Measurements from ENCODE around the gene CLECL1. TPM values are rescaled to one million over a fixed set of nuclear protein-coding genes. Genes with fewer than 3 reads are reported as not detected.

The CLECL1 gene
- total and polyA plus RNA-seq, 2 donors (not counting 3 experiments of a cell fraction or from before 2014, with no cell fraction given) = not detected

GRCh38 chr12:9711664-9712063, 21.2 kb downstream of the CLECL1 start:
- FAIRE-seq (no peak), DNase-seq (ENCODE audit: low read depth, low spot score) (no peak)
- no peak overlapping the region for H3K9ac ChIP-seq (replicated peaks; ENCODE audit: extremely low read depth, insufficient read depth, low read length)
- no peak overlapping the region for H3K4me3 ChIP-seq (replicated peaks in 1 of 3; ENCODE audit: insufficient read depth in 1 of 3, low read depth in 1 of 3, low read length in 3 of 3)
- TF ChIP-seq FOS (IDR thresholded peaks at IDR 0.05; ENCODE audit: borderline replicate concordance, insufficient read depth, low read length) (no peak), POLR2A (IDR thresholded peaks at IDR 0.05; ENCODE audit: low read depth, low read length) (no peak), POLR2AphosphoS5 (IDR thresholded peaks at IDR 0.05; ENCODE audit: insufficient read depth, low read depth, low read length) (no peak), JUN (IDR thresholded peaks at IDR 0.05; ENCODE audit: borderline replicate concordance, insufficient read depth, insufficient read length, low read depth) (no peak), CTCF (IDR thresholded peaks at IDR 0.05; ENCODE audit: extremely low read depth in 1 of 2, insufficient read depth in 1 of 2, low read depth in 1 of 2, low read length in 2 of 2) (no peak), MYC (IDR thresholded peaks at IDR 0.05; ENCODE audit: low read depth, low read length) (no peak), EZH2 (IDR thresholded peaks at IDR 0.05; ENCODE audit: borderline replicate concordance, low read depth, low read length, severe bottlenecking) (no peak), MAX (IDR thresholded peaks at IDR 0.05; ENCODE audit: insufficient read depth, insufficient read length) (no peak), GATA2 (IDR thresholded peaks at IDR 0.05; ENCODE audit: insufficient read depth, insufficient read length, low read depth, low read length) (no peak)
- dilution Hi-C loops (cut with MboI; ENCODE audit: extremely low pct_ligation_motif_present, low sequenced_read_pairs) = no loop called here
- no peaks in the 10 kb centered on the region for H3K36me3 ChIP-seq (ENCODE audit: control insufficient read depth in 2 of 2, extremely low read depth in 1 of 2, insufficient read depth in 2 of 2, low read length in 2 of 2)
- H3K27me3 ChIP-seq (ENCODE audit: control insufficient read depth in 2 of 2, insufficient read depth in 2 of 2, low read length in 2 of 2) = no peaks in the 10 kb centered on the region
- H3K9me3 ChIP-seq (replicated peaks; ENCODE audit: control insufficient read depth, insufficient read depth, low read length) = no peaks in the 10 kb centered on the region
- no peaks in the 10 kb centered on the region for H3K4me1 ChIP-seq (ENCODE audit: control insufficient read depth, extremely low read depth, insufficient read depth, low read length)
- no TSS peak for BruUV-seq (replicated peaks)
- H3K9me1 ChIP-seq (replicated peaks; ENCODE audit: control insufficient read depth, extremely low read depth, insufficient read depth, low read length) = no peaks in the 10 kb centered on the region
- H3K27ac ChIP-seq (ENCODE audit: insufficient read depth, low read depth, low read length) = no peak overlapping the region
- no peak overlapping the region for H2AFZ ChIP-seq (ENCODE audit: low read depth, low read length)
- H3K79me2 ChIP-seq (ENCODE audit: control insufficient read depth, insufficient read depth, low read length) = no peaks in the 10 kb centered on the region
- H3K4me2 ChIP-seq (ENCODE audit: insufficient read depth, low read length) = no peak overlapping the region
- H4K20me1 ChIP-seq (replicated peaks; ENCODE audit: control insufficient read depth, extremely low read depth, insufficient read depth, low read length) = no peaks in the 10 kb centered on the region
- ChIA-PET CTCF (interaction anchor here (1.0 to 1.6 kb wide), 3 partner anchors 64 to 80 kb away, joined by 3 to 4 read pairs (median 4); no protein-coding TSS in a partner anchor), POLR2A (no interaction called here)
- intact Hi-C loops (cut with micrococcal nuclease) = no loop called here
